Measurements from ENCODE around the gene NOTCH1. TPM values are rescaled to one million over a fixed set of nuclear protein-coding genes. Genes with fewer than 3 reads are reported as not detected.
A peak's percentile ranks its signal among the peaks of the same experiment; 100 is the strongest.
"Not testable (repeated sequence)": the region's sequence is repeated elsewhere in the genome, so short reads cannot be mapped to it uniquely, and the experiment has no call there.

The NOTCH1 gene
- total RNA-seq, 2 experiments from 2014 or later, result 17.6 to 17.9 TPM

DNA sequence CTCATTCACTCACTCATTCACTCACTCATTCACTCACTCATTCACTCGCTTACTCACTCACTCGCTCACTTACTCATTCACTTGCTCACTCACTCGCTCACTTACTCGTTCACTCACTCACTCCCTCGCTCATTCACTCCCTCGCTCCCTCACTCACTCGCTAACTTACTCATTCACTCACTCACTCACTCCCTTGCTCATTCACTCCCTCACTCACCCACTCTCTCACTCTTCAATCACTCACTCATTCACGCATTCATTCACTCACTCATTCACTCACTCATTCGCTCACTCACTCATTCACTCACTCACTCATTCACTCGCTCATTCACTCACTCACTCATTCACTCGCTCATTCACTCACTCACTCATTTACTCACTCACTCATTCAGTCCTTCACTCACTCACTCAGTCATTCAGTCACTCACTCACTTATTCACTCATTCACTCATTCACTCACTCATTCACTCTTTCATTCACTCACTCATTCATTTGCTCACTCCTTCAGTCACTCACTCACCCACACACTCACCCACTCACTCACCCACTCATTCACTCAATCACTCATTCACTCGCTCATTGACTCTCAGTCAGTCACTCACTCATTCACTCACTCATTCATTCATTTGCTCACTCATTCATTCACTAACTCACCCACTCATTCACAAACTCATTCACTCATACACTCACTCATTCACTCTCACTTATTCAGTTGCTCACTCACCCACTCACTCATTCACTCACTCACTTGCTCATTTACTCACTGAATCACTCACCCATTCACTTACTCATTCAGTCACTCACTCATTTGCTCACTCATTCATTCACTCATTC is 36.0 kb upstream of the NOTCH1 start:
- Histone ChIP-seq H4K20me1 (ENCODE audit: insufficient read depth, low read length) (no peaks in the 10 kb centered on the region), H3K4me1 (ENCODE audit: insufficient read depth, low read length, poor library complexity, severe bottlenecking) (no peaks in the 10 kb centered on the region), H3K79me2 (ENCODE audit: insufficient read depth, low read depth, low read length) (no peaks in the 10 kb centered on the region), H3K4me2 (ENCODE audit: low read length) (no peak overlapping the region), H3K36me3 (ENCODE audit: insufficient read depth, low read length) (no peaks in the 10 kb centered on the region), H3K9me3 (ENCODE audit: low read length) (peaks cover 13% of the 10 kb centered on the region), H3K4me3 (ENCODE audit: low read depth, low read length, poor library complexity, severe bottlenecking) (no peak overlapping the region), H3K27ac (ENCODE audit: low read depth, low read length, poor library complexity, severe bottlenecking) (no peak overlapping the region), H3K9me2 (ENCODE audit: insufficient read depth, low read length) (no peaks in the 10 kb centered on the region), H2AFZ (ENCODE audit: low read length) (no peak overlapping the region)
- no peak for TF ChIP-seq EZH2phosphoT487 (IDR thresholded peaks at IDR 0.05; ENCODE audit: borderline replicate concordance, low read depth, low read length)
- TF ChIP-seq, protein P1, sequence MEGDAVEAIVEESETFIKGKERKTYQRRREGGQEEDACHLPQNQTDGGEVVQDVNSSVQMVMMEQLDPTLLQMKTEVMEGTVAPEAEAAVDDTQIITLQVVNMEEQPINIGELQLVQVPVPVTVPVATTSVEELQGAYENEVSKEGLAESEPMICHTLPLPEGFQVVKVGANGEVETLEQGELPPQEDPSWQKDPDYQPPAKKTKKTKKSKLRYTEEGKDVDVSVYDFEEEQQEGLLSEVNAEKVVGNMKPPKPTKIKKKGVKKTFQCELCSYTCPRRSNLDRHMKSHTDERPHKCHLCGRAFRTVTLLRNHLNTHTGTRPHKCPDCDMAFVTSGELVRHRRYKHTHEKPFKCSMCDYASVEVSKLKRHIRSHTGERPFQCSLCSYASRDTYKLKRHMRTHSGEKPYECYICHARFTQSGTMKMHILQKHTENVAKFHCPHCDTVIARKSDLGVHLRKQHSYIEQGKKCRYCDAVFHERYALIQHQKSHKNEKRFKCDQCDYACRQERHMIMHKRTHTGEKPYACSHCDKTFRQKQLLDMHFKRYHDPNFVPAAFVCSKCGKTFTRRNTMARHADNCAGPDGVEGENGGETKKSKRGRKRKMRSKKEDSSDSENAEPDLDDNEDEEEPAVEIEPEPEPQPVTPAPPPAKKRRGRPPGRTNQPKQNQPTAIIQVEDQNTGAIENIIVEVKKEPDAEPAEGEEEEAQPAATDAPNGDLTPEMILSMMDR (conservative IDR thresholded peaks at IDR 0.05; ENCODE audit: low read length), result no peak
- intact Hi-C loops (cut with micrococcal nuclease; ENCODE audit: unreplicated experiment), result no loop called here
- no TSS peak for BruUV-seq (replicated peaks)
- DNase-seq (ENCODE audit: low spot score), result no peak
- ChIA-PET POLR2A (no interaction called here), CTCF (ENCODE audit: unreplicated experiment) (no interaction called here)

DNA sequence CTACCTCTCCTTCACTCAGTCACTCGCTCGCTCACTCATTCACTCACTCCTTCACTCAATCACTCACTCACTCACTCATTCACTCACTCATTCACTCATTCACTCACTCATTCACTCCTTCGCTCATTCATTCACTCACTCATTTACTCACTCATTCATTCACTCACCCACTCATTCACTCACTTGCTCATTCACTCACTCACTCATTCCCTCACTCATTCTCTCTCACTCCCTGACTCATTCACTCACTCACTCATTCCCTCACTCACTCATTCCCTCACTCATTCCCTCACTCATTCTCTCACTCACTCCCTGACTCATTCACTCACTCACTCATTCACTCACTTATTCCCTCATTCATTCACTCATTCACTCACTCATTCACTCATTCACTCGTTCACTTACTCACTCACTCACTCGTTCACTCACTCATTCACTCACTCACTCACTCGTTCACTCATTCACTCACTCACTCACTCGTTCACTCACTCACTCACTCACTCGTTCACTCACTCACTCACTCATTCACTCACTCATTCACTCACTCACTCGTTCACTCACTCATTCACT is 33.9 kb upstream of the NOTCH1 start:
- H3K36me3 ChIP-seq (ENCODE audit: insufficient read depth, low read length); BruUV-seq (replicated peaks); H3K9me2 ChIP-seq (ENCODE audit: insufficient read depth, low read length); H3K4me2 ChIP-seq (ENCODE audit: low read length); intact Hi-C loops (cut with micrococcal nuclease; ENCODE audit: unreplicated experiment); DNase-seq (ENCODE audit: low spot score); CTCF ChIA-PET (ENCODE audit: unreplicated experiment); POLR2A ChIA-PET; H3K27ac ChIP-seq (ENCODE audit: low read depth, low read length, poor library complexity, severe bottlenecking); H2AFZ ChIP-seq (ENCODE audit: low read length); H3K4me1 ChIP-seq (ENCODE audit: insufficient read depth, low read length, poor library complexity, severe bottlenecking); H3K4me3 ChIP-seq (ENCODE audit: low read depth, low read length, poor library complexity, severe bottlenecking); H4K20me1 ChIP-seq (ENCODE audit: insufficient read depth, low read length); H3K79me2 ChIP-seq (ENCODE audit: insufficient read depth, low read depth, low read length): not testable (repeated sequence)
- peaks cover 13% of the 10 kb centered on the region for H3K9me3 ChIP-seq (ENCODE audit: low read length)

DNA sequence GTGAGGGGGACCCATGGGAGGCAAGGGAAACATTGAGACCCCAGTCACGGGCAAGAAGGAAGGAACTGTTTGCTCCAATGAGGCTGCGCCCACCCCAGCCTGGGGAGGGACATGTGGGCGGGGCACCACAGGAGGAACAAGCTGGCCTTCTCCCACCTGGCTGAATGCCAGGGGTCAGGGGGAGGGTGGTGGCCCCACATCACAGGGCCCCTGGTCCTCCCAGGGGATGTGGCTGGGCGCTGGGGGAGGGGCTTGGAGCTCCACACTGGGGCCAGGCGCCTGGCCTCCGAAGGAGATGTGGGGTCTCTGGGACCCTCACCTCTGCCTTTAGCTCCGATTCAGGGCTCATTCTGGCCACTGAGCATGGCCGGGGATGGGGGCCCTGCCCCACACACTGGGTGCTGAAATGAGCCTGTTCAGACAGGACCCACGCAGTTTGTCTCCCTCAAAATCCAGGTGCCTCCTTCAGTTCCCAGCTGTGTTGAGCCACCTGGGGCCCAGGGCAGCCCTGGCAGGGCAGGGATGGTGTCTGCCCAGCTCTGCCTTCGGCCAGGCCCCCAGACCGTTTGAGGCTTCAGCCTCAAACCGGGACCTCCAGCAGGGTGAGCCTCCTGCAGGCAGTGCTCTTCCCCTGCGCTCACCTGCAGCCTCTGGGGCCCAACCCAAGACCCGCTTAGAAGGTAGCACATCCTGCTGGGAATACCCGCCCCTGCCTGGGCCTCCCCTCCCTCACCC is 33.2 kb upstream of the NOTCH1 start:
- peaks cover 13% of the 10 kb centered on the region for H3K9me3 ChIP-seq (ENCODE audit: low read length)
- DNase-seq (ENCODE audit: low spot score), result peak; percentile 21
- BruUV-seq (replicated peaks), result no TSS peak
- H3K4me1 ChIP-seq (ENCODE audit: insufficient read depth, low read length, poor library complexity, severe bottlenecking), result no peaks in the 10 kb centered on the region
- H3K9me2 ChIP-seq (ENCODE audit: insufficient read depth, low read length), result no peaks in the 10 kb centered on the region
- H3K36me3 ChIP-seq (ENCODE audit: insufficient read depth, low read length), result no peaks in the 10 kb centered on the region
- intact Hi-C loops (cut with micrococcal nuclease; ENCODE audit: unreplicated experiment), result no loop called here
- POLR2A ChIA-PET, result no interaction called here
- no peaks in the 10 kb centered on the region for H4K20me1 ChIP-seq (ENCODE audit: insufficient read depth, low read length)
- H3K79me2 ChIP-seq (ENCODE audit: insufficient read depth, low read depth, low read length), result no peaks in the 10 kb centered on the region
- H3K4me2 ChIP-seq (ENCODE audit: low read length), result no peak overlapping the region
- CTCF ChIA-PET (ENCODE audit: unreplicated experiment), result no interaction called here
- TF ChIP-seq, protein P1 (conservative IDR thresholded peaks at IDR 0.05; ENCODE audit: low read length), result no peak
- TF ChIP-seq EZH2phosphoT487 (IDR thresholded peaks at IDR 0.05; ENCODE audit: borderline replicate concordance, low read depth, low read length), result no peak
- H3K27ac ChIP-seq (ENCODE audit: low read depth, low read length, poor library complexity, severe bottlenecking), result no peak overlapping the region
- no peak overlapping the region for H2AFZ ChIP-seq (ENCODE audit: low read length)
- H3K4me3 ChIP-seq (ENCODE audit: low read depth, low read length, poor library complexity, severe bottlenecking), result no peak overlapping the region
